ENCODE results near the gene CACNA1F. TPM values are rescaled to one million over a fixed set of nuclear protein-coding genes. Genes with fewer than 3 reads are reported as not detected.
"Not testable (repeated sequence)": the region's sequence is repeated elsewhere in the genome, so short reads cannot be mapped to it uniquely, and the experiment has no call there.

CACNA1F gene
- total RNA-seq, 4 donors from 2014 or later, result 1.7 to 2.8 (median 2.3) TPM

GRCh38 chrX:49175435-49176274, 57.5 kb downstream of the CACNA1F start:
- no peaks in the 10 kb centered on the region for H3K4me1 ChIP-seq
- H3K36me3 ChIP-seq, result peaks cover 0 to 6% (median 0%) of the 10 kb centered on the region in 3 donors
- TF ChIP-seq POLR2A (IDR thresholded peaks at IDR 0.05), result no peak
- H3K4me3 ChIP-seq, result no peak overlapping the region
- no peak for DNase-seq
- no peaks in the 10 kb centered on the region for H3K9me3 ChIP-seq
- no peak overlapping the region for H3K27ac ChIP-seq
- H3K27me3 ChIP-seq, result no peaks in the 10 kb centered on the region

- DNase-seq, result no peak
- TF ChIP-seq POLR2A (IDR thresholded peaks at IDR 0.05) (no peak), CTCF (IDR thresholded peaks at IDR 0.05) (no peak)
- no peaks in the 10 kb centered on the region for H3K9me3 ChIP-seq
- peaks cover 0 to 6% (median 0%) of the 10 kb centered on the region in 3 donors for H3K36me3 ChIP-seq
- no peak overlapping the region for H3K27ac ChIP-seq
- H3K27me3 ChIP-seq, result no peaks in the 10 kb centered on the region
- H3K4me3 ChIP-seq, result no peak overlapping the region
- H3K4me1 ChIP-seq, result no peaks in the 10 kb centered on the region
Observed at GRCh38 chrX:49174723-49175122, 58.4 kb downstream of the CACNA1F start.

GRCh38 chrX:49173544-49173943, 59.6 kb downstream of the CACNA1F start:
- not testable (repeated sequence) for H3K9me3 ChIP-seq, H3K36me3 ChIP-seq, DNase-seq, H3K27me3 ChIP-seq, H3K4me3 ChIP-seq, H3K4me1 ChIP-seq, H3K27ac ChIP-seq

- peak; percentile 79 to 90 (median 84) for DNase-seq
- H3K36me3 ChIP-seq, result peaks cover 0 to 6% (median 0%) of the 10 kb centered on the region in 3 donors
- peak in 1 of 2 donors; percentile 17 for TF ChIP-seq POLR2A (IDR thresholded peaks at IDR 0.05)
- no peak for TF ChIP-seq CTCF (IDR thresholded peaks at IDR 0.05)
- H3K9me3 ChIP-seq, result no peaks in the 10 kb centered on the region
- no peaks in the 10 kb centered on the region for H3K27me3 ChIP-seq
- peak overlapping the region; percentile 84 to 92 (median 86) for H3K27ac ChIP-seq
- peak overlapping the region; percentile 54 to 71 (median 58) for H3K4me3 ChIP-seq
- H3K4me1 ChIP-seq, result no peaks in the 10 kb centered on the region
Observed at GRCh38 chrX:49172280-49172780, 60.8 kb downstream of the CACNA1F start.

- peaks cover 0 to 6% (median 0%) of the 10 kb centered on the region in 3 donors for H3K36me3 ChIP-seq
- H3K4me3 ChIP-seq, result peak within 1 kb of the TSS; percentile 54 to 71 (median 58)
- no peaks in the 10 kb centered on the region for H3K9me3 ChIP-seq
- no peak for TF ChIP-seq CTCF (IDR thresholded peaks at IDR 0.05)
- TF ChIP-seq POLR2A (IDR thresholded peaks at IDR 0.05), result peak in 1 of 2 donors; percentile 29
- DNase-seq, result peak; percentile 65 to 81 (median 75)
- peak within 1 kb of the TSS; percentile 84 to 92 (median 86) for H3K27ac ChIP-seq
- H3K4me1 ChIP-seq, result no peaks in the 10 kb centered on the region
- no peaks in the 10 kb centered on the region for H3K27me3 ChIP-seq
Observed at GRCh38 chrX:49171752-49172279, 61.3 kb downstream of the CACNA1F start, which contains the start of gene PLP2. Gene PLP2, plus strand, starts transcription at chrX:49171898. Its CDS starts 103 bp downstream, at chrX:49172001.

GRCh38 chrX:49167740-49168108, 65.4 kb downstream of the CACNA1F start:
- H3K27me3 ChIP-seq, result no peaks in the 10 kb centered on the region
- H3K9me3 ChIP-seq, result no peaks in the 10 kb centered on the region
- H3K36me3 ChIP-seq, result no peaks in the 10 kb centered on the region
- peak overlapping the region; percentile 27 to 53 (median 44) for H3K4me3 ChIP-seq
- TF ChIP-seq CTCF (IDR thresholded peaks at IDR 0.05) (no peak), POLR2A (IDR thresholded peaks at IDR 0.05) (no peak)
- H3K27ac ChIP-seq, result peak overlapping the region; percentile 86 to 98 (median 90)
- DNase-seq, result no peak
- H3K4me1 ChIP-seq, result peaks cover 0 to 14% (median 0%) of the 10 kb centered on the region in 4 donors
